HL-60 (cell line): ENCODE results near the gene FNDC3B.
A peak's percentile ranks its signal among the peaks of the same experiment; 100 is the strongest.

Experiments
- DNase-seq, 2 experiments: peaks; one replicate each; pipeline ENCODE4 v3.0.0-alpha.2; 2010 to 2020; ENCODE audit warnings: low read depth in 1 of 2, low spot score in 1 of 2
- H3K27ac ChIP-seq: fragments of 250-450 bp; sonication (Bioruptor Pico); replicated peaks from 2 replicates; pipeline ENCODE4 v1.5.1; 2020; ENCODE audit warnings: mild to moderate bottlenecking, moderate library complexity
- H3K27me3 ChIP-seq: fragments of 250-450 bp; sonication (Bioruptor Pico); 2 replicates; pipeline ENCODE4 v1.5.1; 2021; ENCODE audit warnings: mild to moderate bottlenecking, moderate library complexity; ENCODE audit not compliant: insufficient read depth, poor library complexity, severe bottlenecking
- H3K4me3 ChIP-seq: replicated peaks from 2 replicates; pipeline ENCODE4 v1.5.1; 2011; ENCODE audit warnings: mild to moderate bottlenecking, control low read depth, low read length; ENCODE audit not compliant: insufficient read depth
- CTCF ChIP-seq: IDR thresholded peaks from one replicate; pipeline ENCODE4 v1.5.1; 2011; ENCODE audit warnings: low read length, control low read depth, inconsistent platforms; ENCODE audit not compliant: insufficient read depth
- GABPA ChIP-seq: IDR thresholded peaks from 2 replicates; pipeline ENCODE4 v1.6.1; 2012; ENCODE audit warnings: low read depth
- POLR2AphosphoS5 ChIP-seq: IDR thresholded peaks from 2 replicates; pipeline ENCODE4 v1.6.1; 2012; ENCODE audit warnings: low read depth
- SPI1 ChIP-seq: IDR thresholded peaks from 2 replicates; pipeline ENCODE4 v1.6.1; 2012; ENCODE audit warnings: low read depth, mild to moderate bottlenecking, borderline replicate concordance
- TF ChIP-seq, protein P1 (sequence below): IDR thresholded peaks from 2 replicates; pipeline ENCODE4 v1.6.1; 2012; ENCODE audit warnings: low read depth; ENCODE audit not compliant: insufficient replicate concordance

The FNDC3B gene

DNA sequence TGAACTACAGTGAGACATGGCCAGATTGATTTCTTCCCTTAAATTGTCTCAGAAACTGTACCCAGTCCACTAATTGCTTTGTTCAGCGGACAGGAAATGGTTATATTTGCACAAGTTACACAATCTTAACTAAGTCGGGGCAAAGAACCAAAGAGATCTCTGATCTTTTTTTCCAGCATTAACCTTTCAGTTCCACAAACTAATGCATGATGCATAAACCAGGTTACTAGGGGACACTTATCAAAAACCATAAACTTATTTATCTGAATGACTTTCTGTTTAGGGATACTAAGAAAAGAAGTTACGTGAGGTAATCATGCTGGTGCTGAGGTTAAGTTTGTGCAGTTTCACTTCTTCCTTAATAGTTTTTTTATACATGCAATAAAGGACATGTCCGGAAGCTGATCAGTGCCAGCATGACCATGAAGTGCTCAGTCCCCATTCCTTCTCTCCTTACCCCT is 22.4 kb downstream of the FNDC3B start:
- Histone ChIP-seq H3K4me3 (no peak overlapping the region), H3K27me3 (no peaks in the 10 kb centered on the region), H3K27ac (peak overlapping the region; percentile 24; the same call in 1 of the 2 replicates)
- TF ChIP-seq SPI1 (no peak), GABPA (no peak), POLR2AphosphoS5 (no peak), CTCF (no peak)
- TF ChIP-seq, protein P1, sequence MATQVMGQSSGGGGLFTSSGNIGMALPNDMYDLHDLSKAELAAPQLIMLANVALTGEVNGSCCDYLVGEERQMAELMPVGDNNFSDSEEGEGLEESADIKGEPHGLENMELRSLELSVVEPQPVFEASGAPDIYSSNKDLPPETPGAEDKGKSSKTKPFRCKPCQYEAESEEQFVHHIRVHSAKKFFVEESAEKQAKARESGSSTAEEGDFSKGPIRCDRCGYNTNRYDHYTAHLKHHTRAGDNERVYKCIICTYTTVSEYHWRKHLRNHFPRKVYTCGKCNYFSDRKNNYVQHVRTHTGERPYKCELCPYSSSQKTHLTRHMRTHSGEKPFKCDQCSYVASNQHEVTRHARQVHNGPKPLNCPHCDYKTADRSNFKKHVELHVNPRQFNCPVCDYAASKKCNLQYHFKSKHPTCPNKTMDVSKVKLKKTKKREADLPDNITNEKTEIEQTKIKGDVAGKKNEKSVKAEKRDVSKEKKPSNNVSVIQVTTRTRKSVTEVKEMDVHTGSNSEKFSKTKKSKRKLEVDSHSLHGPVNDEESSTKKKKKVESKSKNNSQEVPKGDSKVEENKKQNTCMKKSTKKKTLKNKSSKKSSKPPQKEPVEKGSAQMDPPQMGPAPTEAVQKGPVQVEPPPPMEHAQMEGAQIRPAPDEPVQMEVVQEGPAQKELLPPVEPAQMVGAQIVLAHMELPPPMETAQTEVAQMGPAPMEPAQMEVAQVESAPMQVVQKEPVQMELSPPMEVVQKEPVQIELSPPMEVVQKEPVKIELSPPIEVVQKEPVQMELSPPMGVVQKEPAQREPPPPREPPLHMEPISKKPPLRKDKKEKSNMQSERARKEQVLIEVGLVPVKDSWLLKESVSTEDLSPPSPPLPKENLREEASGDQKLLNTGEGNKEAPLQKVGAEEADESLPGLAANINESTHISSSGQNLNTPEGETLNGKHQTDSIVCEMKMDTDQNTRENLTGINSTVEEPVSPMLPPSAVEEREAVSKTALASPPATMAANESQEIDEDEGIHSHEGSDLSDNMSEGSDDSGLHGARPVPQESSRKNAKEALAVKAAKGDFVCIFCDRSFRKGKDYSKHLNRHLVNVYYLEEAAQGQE: no peak
- no peak for DNase-seq

DNA sequence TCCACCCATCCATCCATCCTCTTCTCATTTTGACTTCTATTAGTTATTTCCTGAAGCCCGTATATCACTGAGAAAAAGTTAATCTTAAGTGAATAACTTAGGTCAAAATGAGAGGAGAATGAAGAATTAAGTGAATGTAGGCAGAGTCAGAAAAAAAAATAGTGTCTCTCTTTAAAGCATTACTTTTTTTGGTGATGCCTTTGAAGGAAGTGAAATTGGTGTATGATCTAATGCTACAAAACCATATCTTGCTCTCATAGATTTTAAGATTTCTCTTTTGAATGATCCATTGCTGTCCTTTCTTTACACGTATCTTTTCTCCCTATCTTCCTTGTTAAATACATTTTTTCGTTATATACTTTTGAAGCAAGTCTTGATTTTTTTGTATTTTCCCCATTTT is 23.4 kb downstream of the FNDC3B start:
- no peak for DNase-seq
- H3K4me3 ChIP-seq: no peak overlapping the region
- TF ChIP-seq POLR2AphosphoS5: no peak
- TF ChIP-seq CTCF: no peak
- TF ChIP-seq SPI1: no peak
- TF ChIP-seq GABPA: no peak
- TF ChIP-seq, protein P1: no peak
- H3K27me3 ChIP-seq: no peaks in the 10 kb centered on the region
- no peak overlapping the region for H3K27ac ChIP-seq

DNA sequence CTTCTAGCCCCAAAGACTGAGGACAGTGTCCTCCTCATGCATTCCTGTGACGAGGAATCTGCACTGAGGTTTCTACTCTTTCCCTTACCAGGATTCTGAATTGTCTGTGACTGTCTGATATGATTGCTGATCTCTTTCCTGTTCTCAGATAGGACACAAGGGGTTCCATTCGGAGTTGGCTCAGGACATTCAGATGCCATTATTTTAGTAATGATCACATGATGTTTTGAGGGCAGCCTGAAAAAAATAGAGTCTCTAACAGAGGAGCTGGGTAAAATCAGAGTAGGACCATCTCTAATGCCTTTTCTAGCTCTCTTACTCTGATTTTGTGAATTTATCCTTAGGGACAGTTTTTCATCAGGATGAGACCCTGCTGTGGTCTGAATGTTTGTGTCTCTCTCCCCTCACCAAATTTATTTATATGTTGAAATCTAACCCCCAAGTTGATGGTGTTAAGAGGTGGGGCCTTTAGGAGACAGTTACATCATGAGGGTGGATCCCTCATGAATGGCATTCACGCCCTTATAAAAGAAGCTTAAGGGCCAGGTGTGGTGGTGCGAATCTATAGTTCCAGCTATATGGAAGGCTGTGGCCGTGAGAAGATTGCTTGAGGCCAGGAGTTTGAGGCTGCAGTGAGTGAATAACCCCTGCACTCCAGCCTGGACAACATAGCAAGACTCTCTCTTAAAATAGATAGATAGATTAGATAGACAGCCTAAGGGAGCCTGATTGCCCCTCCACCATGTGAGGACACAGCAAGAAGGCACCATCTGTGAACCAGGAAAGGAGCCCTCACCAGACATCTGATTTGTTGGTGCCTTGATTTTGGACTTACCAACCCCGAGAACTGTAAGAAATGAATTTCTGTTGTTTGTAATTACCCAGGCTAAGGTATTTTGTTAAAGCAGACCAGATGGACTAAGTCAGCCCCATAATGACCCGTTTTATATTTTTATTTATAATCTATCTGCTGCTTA is 24.4 kb downstream of the FNDC3B start:
- no peak for DNase-seq
- Histone ChIP-seq H3K27ac (no peak overlapping the region), H3K4me3 (no peak overlapping the region), H3K27me3 (no peaks in the 10 kb centered on the region)
- TF ChIP-seq CTCF: no peak
- TF ChIP-seq, protein P1: no peak
- TF ChIP-seq GABPA: no peak
- TF ChIP-seq POLR2AphosphoS5: peak; percentile 24; the same call in 1 of the 2 replicates
